ENCODE measurements around the gene HDDC3.

DNA sequence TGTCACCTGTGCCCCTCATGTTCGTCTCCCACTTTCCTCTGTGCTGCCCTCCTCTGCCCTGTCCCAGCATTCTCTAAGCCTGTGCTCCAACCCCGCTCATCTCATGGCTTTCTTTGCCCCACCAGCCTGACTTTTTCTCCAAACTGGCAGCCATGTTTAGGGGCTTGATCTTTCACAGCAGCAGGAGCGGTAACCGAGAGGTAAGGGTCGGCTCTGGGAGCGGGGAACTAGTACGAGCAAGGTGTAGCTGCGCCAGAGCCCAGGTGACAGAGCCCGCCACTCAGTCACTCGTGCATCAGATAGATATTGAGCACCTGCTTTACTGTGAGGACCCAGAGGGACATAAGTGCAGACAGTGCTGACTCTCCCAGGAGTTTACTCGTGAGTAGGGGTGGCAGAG, 15.9 kb downstream of the HDDC3 start:
- TF ChIP-seq, protein P1, sequence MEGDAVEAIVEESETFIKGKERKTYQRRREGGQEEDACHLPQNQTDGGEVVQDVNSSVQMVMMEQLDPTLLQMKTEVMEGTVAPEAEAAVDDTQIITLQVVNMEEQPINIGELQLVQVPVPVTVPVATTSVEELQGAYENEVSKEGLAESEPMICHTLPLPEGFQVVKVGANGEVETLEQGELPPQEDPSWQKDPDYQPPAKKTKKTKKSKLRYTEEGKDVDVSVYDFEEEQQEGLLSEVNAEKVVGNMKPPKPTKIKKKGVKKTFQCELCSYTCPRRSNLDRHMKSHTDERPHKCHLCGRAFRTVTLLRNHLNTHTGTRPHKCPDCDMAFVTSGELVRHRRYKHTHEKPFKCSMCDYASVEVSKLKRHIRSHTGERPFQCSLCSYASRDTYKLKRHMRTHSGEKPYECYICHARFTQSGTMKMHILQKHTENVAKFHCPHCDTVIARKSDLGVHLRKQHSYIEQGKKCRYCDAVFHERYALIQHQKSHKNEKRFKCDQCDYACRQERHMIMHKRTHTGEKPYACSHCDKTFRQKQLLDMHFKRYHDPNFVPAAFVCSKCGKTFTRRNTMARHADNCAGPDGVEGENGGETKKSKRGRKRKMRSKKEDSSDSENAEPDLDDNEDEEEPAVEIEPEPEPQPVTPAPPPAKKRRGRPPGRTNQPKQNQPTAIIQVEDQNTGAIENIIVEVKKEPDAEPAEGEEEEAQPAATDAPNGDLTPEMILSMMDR (IDR thresholded peaks at IDR 0.05): no peak
- no peak for TF ChIP-seq POLR2AphosphoS5 (IDR thresholded peaks at IDR 0.05; ENCODE audit: low read depth, low read length)
- TF ChIP-seq SIN3A (IDR thresholded peaks at IDR 0.05; ENCODE audit: borderline replicate concordance, insufficient read depth, low read depth, low read length): no peak
- no peak for TF ChIP-seq TCF7L2 (IDR thresholded peaks at IDR 0.05; ENCODE audit: low read depth, low read length)
